ENCODE results near the gene RASA3. TPM values are rescaled to one million over a fixed set of nuclear protein-coding genes. Genes with fewer than 3 reads are reported as not detected.

Gene RASA3
- total RNA-seq, 4 donors from 2014 or later, result 25.0 to 43.1 (median 30.2) TPM

- whole genome bisulfite sequencing, 2 donors (ENCODE audit: low coverage in 1 of 2), result 86% methylated on average over 6 of the region's 24 CpGs; no CpG with 5 or more reads in 1 of the 2 donors
- H3K9me3 ChIP-seq, result no peaks in the 10 kb centered on the region
- no peak overlapping the region for H3K27ac ChIP-seq
- H3K4me3 ChIP-seq, result no peak overlapping the region
- no peaks in the 10 kb centered on the region for H3K27me3 ChIP-seq
- ATAC-seq, result no peak
- no peak for TF ChIP-seq POLR2AphosphoS5 (IDR thresholded peaks at IDR 0.05)
- TF ChIP-seq POLR2A (IDR thresholded peaks at IDR 0.05), result no peak
- TF ChIP-seq EP300 (IDR thresholded peaks at IDR 0.05), result no peak
- no peak for TF ChIP-seq CTCF (IDR thresholded peaks at IDR 0.05)
- H3K36me3 ChIP-seq, result peaks cover 0 to 41% of the 10 kb centered on the region in 2 donors
- H3K4me1 ChIP-seq, result peaks cover 0 to 46% (median 3%) of the 10 kb centered on the region in 3 donors
Measured at GRCh38 chr13:114054830-114055439, 77.5 kb downstream of the RASA3 start.

GRCh38 chr13:114054264-114054663, 78.2 kb downstream of the RASA3 start:
- peaks cover 0 to 40% (median 3%) of the 10 kb centered on the region in 3 donors for H3K4me1 ChIP-seq
- no peak overlapping the region for H3K27ac ChIP-seq
- WGBS, 2 donors (ENCODE audit: low coverage in 1 of 2), result 80% methylated on average over 5 of the region's 5 CpGs; no CpG with 5 or more reads in 1 of the 2 donors
- no peaks in the 10 kb centered on the region for H3K9me3 ChIP-seq
- no peak overlapping the region for H3K4me3 ChIP-seq
- TF ChIP-seq POLR2A (IDR thresholded peaks at IDR 0.05) (no peak), POLR2AphosphoS5 (IDR thresholded peaks at IDR 0.05) (no peak), CTCF (IDR thresholded peaks at IDR 0.05) (no peak)
- ATAC-seq, result no peak
- H3K27me3 ChIP-seq, result no peaks in the 10 kb centered on the region
- peaks cover 0 to 46% of the 10 kb centered on the region in 2 donors for H3K36me3 ChIP-seq

- ATAC-seq, result no peak
- Histone ChIP-seq H3K4me1 (peaks cover 0 to 39% (median 3%) of the 10 kb centered on the region in 3 donors), H3K4me3 (no peak overlapping the region), H3K27ac (no peak overlapping the region), H3K27me3 (no peaks in the 10 kb centered on the region), H3K9me3 (no peaks in the 10 kb centered on the region), H3K36me3 (peaks cover 0 to 46% of the 10 kb centered on the region in 2 donors)
- WGBS, 2 donors (ENCODE audit: low coverage in 1 of 2), result no CpG with 5 or more reads among the region's 14 CpGs
- no peak for TF ChIP-seq POLR2AphosphoS5 (IDR thresholded peaks at IDR 0.05)
- no peak for TF ChIP-seq EP300 (IDR thresholded peaks at IDR 0.05)
- no peak for TF ChIP-seq CTCF (IDR thresholded peaks at IDR 0.05)
- no peak for TF ChIP-seq POLR2A (IDR thresholded peaks at IDR 0.05)
Measured at GRCh38 chr13:114053026-114053425, 79.4 kb downstream of the RASA3 start.

GRCh38 chr13:114050536-114051450, 81.6 kb downstream of the RASA3 start:
- no peak for ATAC-seq
- no peak for TF ChIP-seq CTCF (IDR thresholded peaks at IDR 0.05)
- TF ChIP-seq POLR2A (IDR thresholded peaks at IDR 0.05), result no peak
- no peak for TF ChIP-seq POLR2AphosphoS5 (IDR thresholded peaks at IDR 0.05)
- no peak for TF ChIP-seq EP300 (IDR thresholded peaks at IDR 0.05)
- Histone ChIP-seq H3K27ac (no peak overlapping the region), H3K9me3 (no peaks in the 10 kb centered on the region), H3K27me3 (no peaks in the 10 kb centered on the region), H3K36me3 (peaks cover 0 to 40% of the 10 kb centered on the region in 2 donors), H3K4me3 (no peak overlapping the region), H3K4me1 (peaks cover 0 to 17% (median 0%) of the 10 kb centered on the region in 3 donors)
- WGBS, 2 donors (ENCODE audit: low coverage in 1 of 2), result 87 to 89% methylated on average over 3 to 21 of the region's 41 CpGs

All from gastroesophageal sphincter (tissue), 4 donors.